ENCODE data around the gene NR2C2. TPM values are rescaled to one million over a fixed set of nuclear protein-coding genes. Genes with fewer than 3 reads are reported as not detected.
A peak's percentile ranks its signal among the peaks of the same experiment; 100 is the strongest.

The NR2C2 gene
- total RNA-seq, 2 donors from 2014 or later, result 54.4 to 60.8 TPM

GRCh38 chr3:14905055-14905657 lies 42.2 kb upstream of the NR2C2 start:
- H3K9ac ChIP-seq (ENCODE audit: extremely low read depth, low read length, poor library complexity, severe bottlenecking), result no peak overlapping the region

DNA sequence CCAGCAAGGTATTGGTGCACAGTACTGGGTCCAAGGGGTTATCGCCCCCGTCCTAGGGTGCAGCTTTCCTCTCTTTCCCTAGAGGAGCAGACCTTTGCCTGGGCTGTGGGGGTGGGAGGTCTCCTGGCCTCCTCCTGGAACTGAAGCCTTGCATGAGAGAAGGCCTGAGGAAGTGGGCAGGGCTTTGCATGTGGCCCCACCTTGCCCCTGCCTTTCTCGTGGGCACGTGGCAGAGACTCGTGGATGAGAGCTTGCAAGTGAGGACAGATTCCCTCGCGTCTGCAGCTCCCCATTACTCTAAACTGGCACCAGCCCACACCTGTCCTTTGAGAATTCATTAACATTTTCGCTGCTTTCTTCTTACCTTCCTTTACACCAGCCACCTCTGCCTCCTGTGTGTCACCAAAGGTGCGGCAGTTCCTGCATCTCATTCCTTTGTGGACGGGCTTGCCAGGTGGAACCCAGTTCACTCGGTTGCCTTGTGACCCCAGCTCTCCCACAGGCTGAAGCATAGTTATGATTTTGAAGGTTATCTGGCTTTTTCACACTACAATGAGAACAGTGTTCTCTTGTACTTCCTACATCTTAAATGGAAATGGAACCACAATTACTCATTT lies 40.9 kb upstream of the NR2C2 start:
- TF ChIP-seq, protein P1, sequence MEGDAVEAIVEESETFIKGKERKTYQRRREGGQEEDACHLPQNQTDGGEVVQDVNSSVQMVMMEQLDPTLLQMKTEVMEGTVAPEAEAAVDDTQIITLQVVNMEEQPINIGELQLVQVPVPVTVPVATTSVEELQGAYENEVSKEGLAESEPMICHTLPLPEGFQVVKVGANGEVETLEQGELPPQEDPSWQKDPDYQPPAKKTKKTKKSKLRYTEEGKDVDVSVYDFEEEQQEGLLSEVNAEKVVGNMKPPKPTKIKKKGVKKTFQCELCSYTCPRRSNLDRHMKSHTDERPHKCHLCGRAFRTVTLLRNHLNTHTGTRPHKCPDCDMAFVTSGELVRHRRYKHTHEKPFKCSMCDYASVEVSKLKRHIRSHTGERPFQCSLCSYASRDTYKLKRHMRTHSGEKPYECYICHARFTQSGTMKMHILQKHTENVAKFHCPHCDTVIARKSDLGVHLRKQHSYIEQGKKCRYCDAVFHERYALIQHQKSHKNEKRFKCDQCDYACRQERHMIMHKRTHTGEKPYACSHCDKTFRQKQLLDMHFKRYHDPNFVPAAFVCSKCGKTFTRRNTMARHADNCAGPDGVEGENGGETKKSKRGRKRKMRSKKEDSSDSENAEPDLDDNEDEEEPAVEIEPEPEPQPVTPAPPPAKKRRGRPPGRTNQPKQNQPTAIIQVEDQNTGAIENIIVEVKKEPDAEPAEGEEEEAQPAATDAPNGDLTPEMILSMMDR (conservative IDR thresholded peaks at IDR 0.05), result no peak
- H3K4me1 ChIP-seq (ENCODE audit: control insufficient read depth, insufficient read depth, low read length), result no peaks in the 10 kb centered on the region
- WGBS, 2 experiments (ENCODE audit: insufficient coverage in 1 of 2, insufficient read length in 1 of 2), result 91 to 95% methylated on average over 6 to 11 of the region's 11 CpGs
- no peak overlapping the region for H3K4me3 Mint-ChIP-seq
- no peak overlapping the region for H3K27ac ChIP-seq (ENCODE audit: low read depth, low read length)
- H3K27me3 ChIP-seq (ENCODE audit: control insufficient read depth, insufficient read depth, low read length, poor library complexity, severe bottlenecking), result no peaks in the 10 kb centered on the region
- H3K27me3 Mint-ChIP-seq (ENCODE audit: insufficient read depth), result no peaks in the 10 kb centered on the region
- H3K9me3 ChIP-seq (ENCODE audit: control insufficient read depth, low read length), result peaks cover 8% of the 10 kb centered on the region
- DNase-seq, result peak; percentile 30
- H3K36me3 ChIP-seq (ENCODE audit: control insufficient read depth, insufficient read depth, low read length), result no peaks in the 10 kb centered on the region
- H3K9ac ChIP-seq (ENCODE audit: extremely low read depth, low read length, poor library complexity, severe bottlenecking), result no peak overlapping the region
- peaks cover 9% of the 10 kb centered on the region for H3K9me3 Mint-ChIP-seq
- no peak overlapping the region for H3K4me3 ChIP-seq (ENCODE audit: low read length)
- H3K36me3 Mint-ChIP-seq (ENCODE audit: low read depth), result peaks cover 20% of the 10 kb centered on the region
- H3K4me1 Mint-ChIP-seq, result no peaks in the 10 kb centered on the region
- peak overlapping the region; percentile 70 for H3K27ac Mint-ChIP-seq

More at GRCh38 chr3:14905055-14905657, 42.2 kb upstream of the NR2C2 start:
- Histone ChIP-seq H3K27me3 (ENCODE audit: control insufficient read depth, insufficient read depth, low read length, poor library complexity, severe bottlenecking) (no peaks in the 10 kb centered on the region), H3K4me3 (ENCODE audit: low read length) (no peak overlapping the region), H3K4me1 (ENCODE audit: control insufficient read depth, insufficient read depth, low read length) (no peaks in the 10 kb centered on the region), H3K9me3 (ENCODE audit: control insufficient read depth, low read length) (peaks cover 8% of the 10 kb centered on the region), H3K36me3 (ENCODE audit: control insufficient read depth, insufficient read depth, low read length) (no peaks in the 10 kb centered on the region), H3K27ac (ENCODE audit: low read depth, low read length) (no peak overlapping the region)
- peaks cover 9% of the 10 kb centered on the region for H3K9me3 Mint-ChIP-seq
- WGBS, 2 experiments (ENCODE audit: insufficient coverage in 1 of 2, insufficient read length in 1 of 2), result 92 to 98% methylated on average over 4 to 6 of the region's 6 CpGs
- H3K27me3 Mint-ChIP-seq (ENCODE audit: insufficient read depth), result no peaks in the 10 kb centered on the region
- H3K4me1 Mint-ChIP-seq, result peaks cover 2% of the 10 kb centered on the region
- no peak for DNase-seq
- H3K4me3 Mint-ChIP-seq, result no peak overlapping the region
- no peak overlapping the region for H3K27ac Mint-ChIP-seq
- TF ChIP-seq, protein P1 (conservative IDR thresholded peaks at IDR 0.05), result no peak
- H3K36me3 Mint-ChIP-seq (ENCODE audit: low read depth), result peaks cover 21% of the 10 kb centered on the region

GRCh38 chr3:14907043-14907966 lies 40.1 kb upstream of the NR2C2 start:
- Histone ChIP-seq H3K36me3 (ENCODE audit: control insufficient read depth, insufficient read depth, low read length) (no peaks in the 10 kb centered on the region), H3K9ac (ENCODE audit: extremely low read depth, low read length, poor library complexity, severe bottlenecking) (no peak overlapping the region), H3K4me3 (ENCODE audit: low read length) (no peak overlapping the region), H3K27me3 (ENCODE audit: control insufficient read depth, insufficient read depth, low read length, poor library complexity, severe bottlenecking) (no peaks in the 10 kb centered on the region), H3K27ac (ENCODE audit: low read depth, low read length) (no peak overlapping the region), H3K4me1 (ENCODE audit: control insufficient read depth, insufficient read depth, low read length) (no peaks in the 10 kb centered on the region), H3K9me3 (ENCODE audit: control insufficient read depth, low read length) (peaks cover 8% of the 10 kb centered on the region)
- TF ChIP-seq, protein P1 (conservative IDR thresholded peaks at IDR 0.05), result no peak
- H3K27me3 Mint-ChIP-seq (ENCODE audit: insufficient read depth), result no peaks in the 10 kb centered on the region
- H3K36me3 Mint-ChIP-seq (ENCODE audit: low read depth), result peaks cover 20% of the 10 kb centered on the region
- H3K27ac Mint-ChIP-seq, result no peak overlapping the region
- H3K4me3 Mint-ChIP-seq, result no peak overlapping the region
- WGBS, 2 experiments (ENCODE audit: insufficient coverage in 1 of 2, insufficient read length in 1 of 2), result 90 to 91% methylated on average over 10 to 18 of the region's 18 CpGs
- H3K9me3 Mint-ChIP-seq, result peaks cover 9% of the 10 kb centered on the region
- no peaks in the 10 kb centered on the region for H3K4me1 Mint-ChIP-seq
- peak; percentile 44 for DNase-seq

Measured in endodermal cell (in vitro differentiated cells).